Mesenchymal stem cell (in vitro differentiated cells and primary cell): ENCODE results near the gene VCP.
A peak's percentile ranks its signal among the peaks of the same experiment; 100 is the strongest.

Source experiments
- DNase-seq: peaks from one replicate; pipeline ENCODE4 v3.0.0-alpha.2; 2013
- H2AFZ ChIP-seq: one replicate; pipeline ENCODE4 v1.6.1; 2013; ENCODE audit warnings: low read depth, mild to moderate bottlenecking, control low read depth, inconsistent platforms, low read length, moderate library complexity
- H2AK5ac ChIP-seq: 2 replicates; pipeline ENCODE4 v1.6.1; 2013; ENCODE audit warnings: low read length, moderate library complexity, mild to moderate bottlenecking, inconsistent platforms; ENCODE audit not compliant: severe bottlenecking
- H2BK120ac ChIP-seq: one replicate; pipeline ENCODE4 v1.6.1; 2013; ENCODE audit warnings: low read depth, mild to moderate bottlenecking, inconsistent platforms, low read length, moderate library complexity
- H2BK12ac ChIP-seq, 2 experiments: one replicate each; pipeline ENCODE4 v1.6.1; 2013; ENCODE audit warnings: inconsistent platforms in 2 of 2, low read length in 2 of 2, mild to moderate bottlenecking in 2 of 2, moderate library complexity in 2 of 2, control low read depth in 1 of 2
- H2BK15ac ChIP-seq: one replicate; pipeline ENCODE4 v1.6.1; 2013; ENCODE audit warnings: mild to moderate bottlenecking, low read depth, inconsistent platforms; ENCODE audit not compliant: poor library complexity, severe bottlenecking
- H2BK5ac ChIP-seq: 2 replicates; pipeline ENCODE4 v1.6.1; 2013; ENCODE audit warnings: low read depth, mild to moderate bottlenecking, low read length, control low read depth, inconsistent platforms; ENCODE audit not compliant: poor library complexity, severe bottlenecking
- H3K14ac ChIP-seq, 2 experiments: one replicate each; pipeline ENCODE4 v1.6.1; 2013; ENCODE audit warnings: inconsistent platforms in 2 of 2, low read length in 2 of 2, control low read depth in 1 of 2, mild to moderate bottlenecking in 1 of 2, moderate library complexity in 1 of 2
- H3K18ac ChIP-seq, 2 experiments: one replicate each; pipeline ENCODE4 v1.6.1; 2013; ENCODE audit warnings: inconsistent platforms in 2 of 2, low read length in 2 of 2, control low read depth in 1 of 2, low read depth in 1 of 2, mild to moderate bottlenecking in 1 of 2
- H3K23ac ChIP-seq, 2 experiments: one replicate each; pipeline ENCODE4 v1.6.1; 2013; ENCODE audit warnings: inconsistent platforms in 2 of 2, low read length in 2 of 2, mild to moderate bottlenecking in 2 of 2, moderate library complexity in 2 of 2, control low read depth in 1 of 2
- H3K27ac ChIP-seq: 2 replicates; pipeline ENCODE4 v1.5.1; 2013; ENCODE audit warnings: mild to moderate bottlenecking, moderate library complexity, low read length, control low read depth, inconsistent platforms; ENCODE audit not compliant: poor library complexity, severe bottlenecking
- H3K27me3 ChIP-seq, 2 experiments: 2 replicates each; pipeline versions ENCODE4 v1.6.1 to v1.7.0; 2013; ENCODE audit warnings: low read length in 2 of 2, mild to moderate bottlenecking in 2 of 2, moderate library complexity in 2 of 2, control low read depth in 1 of 2, inconsistent platforms in 1 of 2; ENCODE audit not compliant: control insufficient read depth in 1 of 2, insufficient read depth in 1 of 2
- H3K36me3 ChIP-seq, 2 experiments: 2 replicates each; pipeline versions ENCODE4 v1.6.1 to v1.7.0; 2013; ENCODE audit warnings: low read length in 2 of 2, control low read depth in 1 of 2, inconsistent platforms in 1 of 2, low read depth in 1 of 2, mild to moderate bottlenecking in 1 of 2; ENCODE audit not compliant: insufficient read depth in 2 of 2, control insufficient read depth in 1 of 2
- H3K4ac ChIP-seq, 2 experiments: one replicate each; pipeline ENCODE4 v1.6.1; 2013; ENCODE audit warnings: inconsistent platforms in 2 of 2, low read length in 2 of 2, mild to moderate bottlenecking in 2 of 2, moderate library complexity in 2 of 2, control low read depth in 1 of 2, low read depth in 1 of 2
- H3K4me1 ChIP-seq: 2 replicates; pipeline ENCODE4 v1.6.1; 2013; ENCODE audit warnings: low read depth, low read length, control low read depth; ENCODE audit not compliant: control insufficient read depth, insufficient read depth
- H3K4me2 ChIP-seq: 2 replicates; pipeline ENCODE4 v1.6.1; 2013; ENCODE audit warnings: low read length, mild to moderate bottlenecking, inconsistent platforms; ENCODE audit not compliant: poor library complexity, severe bottlenecking
- H3K4me3 ChIP-seq, 2 experiments: 2 replicates each; pipeline versions ENCODE4 v1.5.1 to v1.7.0; 2013; ENCODE audit warnings: low read length in 2 of 2, mild to moderate bottlenecking in 2 of 2, control low read depth in 1 of 2, low read depth in 1 of 2; ENCODE audit not compliant: insufficient read depth in 1 of 2
- H3K79me1 ChIP-seq: replicated peaks from 2 replicates; pipeline ENCODE4 v1.6.1; 2013; ENCODE audit warnings: mild to moderate bottlenecking, control low read depth, low read length, inconsistent platforms; ENCODE audit not compliant: poor library complexity, severe bottlenecking
- H3K9ac ChIP-seq: 2 replicates; pipeline ENCODE4 v1.7.0; 2013; ENCODE audit warnings: mild to moderate bottlenecking, low read length, moderate library complexity
- H3K9me3 ChIP-seq: 2 replicates; pipeline ENCODE4 v1.7.0; 2013; ENCODE audit warnings: mild to moderate bottlenecking, low read length; ENCODE audit not compliant: control insufficient read depth
- H4K8ac ChIP-seq: one replicate; pipeline ENCODE4 v1.6.1; 2013; ENCODE audit warnings: inconsistent platforms, mild to moderate bottlenecking, low read length, moderate library complexity
- H4K91ac ChIP-seq: one replicate; pipeline ENCODE4 v1.6.1; 2013; ENCODE audit warnings: mild to moderate bottlenecking, low read length, inconsistent platforms
- WGBS: methylation state at CpG from one replicate; pipeline ENCODE4 v1.1.7; 2013; ENCODE audit warnings: mixed read lengths; 5-methylcytosine and 5-hydroxymethylcytosine counted together

The VCP gene

DNA sequence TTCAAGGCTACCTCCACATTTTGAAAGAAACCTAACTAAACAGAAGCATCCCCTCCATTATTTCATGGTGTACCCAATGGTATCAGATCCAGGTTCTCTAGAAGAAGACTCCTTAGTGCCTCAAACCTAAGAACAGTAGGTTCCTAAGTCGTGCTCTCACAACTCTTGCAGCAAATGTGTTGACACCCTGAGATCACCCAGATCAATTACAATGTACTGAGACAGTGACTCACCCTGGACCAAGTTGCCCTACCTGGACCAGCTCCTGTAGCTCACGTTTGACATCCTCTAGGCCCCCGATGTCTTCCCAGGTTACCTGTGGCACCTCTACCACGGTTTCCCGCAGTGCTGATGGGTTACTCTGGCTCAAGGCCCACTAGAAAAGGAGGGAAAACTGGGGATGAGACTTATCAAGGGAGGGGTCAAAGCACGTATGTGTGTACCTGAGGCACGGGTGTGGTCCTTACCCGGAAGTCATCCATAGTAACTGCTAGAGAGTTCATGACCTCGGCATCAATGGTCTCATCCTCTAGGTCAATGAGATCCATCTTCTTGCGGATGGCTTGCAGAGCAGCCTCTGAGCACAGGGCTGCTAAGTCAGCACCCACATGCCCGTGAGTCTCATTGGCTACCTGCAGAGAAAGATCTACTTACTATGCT lies 11.7 kb downstream of the VCP start:
- Histone ChIP-seq H3K4me1 (no peaks in the 10 kb centered on the region), H4K91ac (no peak overlapping the region)

DNA sequence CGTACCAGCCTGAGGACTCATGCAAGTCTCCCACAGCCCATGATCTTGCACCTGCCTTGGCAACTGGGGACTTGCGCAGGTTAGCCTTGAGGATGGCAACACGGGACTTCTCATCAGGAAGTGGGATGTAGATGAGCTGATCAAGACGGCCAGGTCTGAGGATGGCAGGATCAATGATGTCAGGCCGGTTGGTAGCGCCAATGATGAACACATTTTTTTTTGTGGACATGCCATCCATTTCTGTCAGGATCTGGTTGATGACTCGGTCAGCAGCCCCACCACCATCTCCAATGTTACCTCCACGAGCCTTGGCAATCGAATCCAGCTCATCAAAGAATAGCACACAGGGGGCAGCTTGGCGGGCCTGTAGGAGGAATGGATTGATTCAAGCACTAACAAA lies 13.0 kb downstream of the VCP start:
- DNase-seq, result no peak
- no peak overlapping the region for H3K9ac ChIP-seq
- H2BK15ac ChIP-seq, result no peak overlapping the region
- no peak overlapping the region for H3K4me3 ChIP-seq
- H3K4me2 ChIP-seq, result no peak overlapping the region
- no peaks in the 10 kb centered on the region for H3K9me3 ChIP-seq
- no peak overlapping the region for H2BK5ac ChIP-seq
- H4K8ac ChIP-seq, result no peak overlapping the region
- H4K91ac ChIP-seq, result no peak overlapping the region
- no peak overlapping the region for H3K18ac ChIP-seq
- no peaks in the 10 kb centered on the region for H3K27me3 ChIP-seq
- no peak overlapping the region for H3K23ac ChIP-seq
- no peak overlapping the region for H2BK12ac ChIP-seq
- peaks cover 47% of the 10 kb centered on the region for H3K79me1 ChIP-seq
- H3K4ac ChIP-seq, result no peak overlapping the region
- no peak overlapping the region for H3K27ac ChIP-seq
- H3K14ac ChIP-seq, result no peak overlapping the region
- H2AFZ ChIP-seq, result no peak overlapping the region
- H3K4me1 ChIP-seq, result no peaks in the 10 kb centered on the region
- no peak overlapping the region for H2BK120ac ChIP-seq
- WGBS, result 97% methylated on average over 10 of the region's 10 CpGs
- no peak overlapping the region for H2AK5ac ChIP-seq
- H3K36me3 ChIP-seq, result peaks cover 71 to 100% of the 10 kb centered on the region in 2 experiments

More for the DNA sequence above, 11.7 kb downstream of the VCP start:
- H2AFZ ChIP-seq, result no peak overlapping the region
- H2BK15ac ChIP-seq, result no peak overlapping the region
- H3K14ac ChIP-seq, result no peak overlapping the region
- H3K4me3 ChIP-seq, result no peak overlapping the region
- H3K9me3 ChIP-seq, result no peaks in the 10 kb centered on the region
- no peak overlapping the region for H2BK120ac ChIP-seq
- H3K18ac ChIP-seq, result no peak overlapping the region
- H2BK12ac ChIP-seq, result no peak overlapping the region
- no peak for DNase-seq
- peaks cover 50% of the 10 kb centered on the region for H3K79me1 ChIP-seq
- no peak overlapping the region for H3K27ac ChIP-seq
- no peak overlapping the region for H3K9ac ChIP-seq
- H3K27me3 ChIP-seq, result no peaks in the 10 kb centered on the region
- WGBS, result 98% methylated on average over 11 of the region's 11 CpGs
- no peak overlapping the region for H2BK5ac ChIP-seq
- peak overlapping the region; percentile 27 for H4K8ac ChIP-seq
- H2AK5ac ChIP-seq, result no peak overlapping the region
- H3K23ac ChIP-seq, result no peak overlapping the region
- H3K36me3 ChIP-seq, result peaks cover 76 to 100% of the 10 kb centered on the region in 2 experiments
- no peak overlapping the region for H3K4me2 ChIP-seq
- no peak overlapping the region for H3K4ac ChIP-seq

DNA sequence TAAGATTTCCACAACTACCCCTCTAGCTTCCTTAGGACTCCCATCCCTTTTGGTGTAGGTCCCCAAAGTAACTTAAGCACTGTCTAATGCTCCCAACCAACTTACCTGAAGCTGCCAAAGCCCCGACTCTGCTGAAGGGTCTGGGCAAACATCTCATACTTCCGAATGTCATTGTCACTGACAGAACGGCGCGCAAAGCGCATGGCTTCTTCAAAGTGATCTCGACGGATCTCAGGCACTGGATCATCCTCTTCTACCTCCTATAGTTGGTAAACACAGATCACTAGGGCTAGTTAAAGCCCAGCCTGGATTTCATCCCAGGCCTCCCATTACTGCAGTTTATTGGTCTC lies 15.2 kb downstream of the VCP start:
- Histone ChIP-seq H2AK5ac (no peak overlapping the region), H3K9ac (no peak overlapping the region), H4K8ac (no peak overlapping the region), H3K18ac (no peak overlapping the region), H2BK5ac (no peak overlapping the region), H3K36me3 (peaks cover 65 to 100% of the 10 kb centered on the region in 2 experiments), H3K79me1 (peaks cover 39% of the 10 kb centered on the region), H2BK15ac (no peak overlapping the region), H3K9me3 (no peaks in the 10 kb centered on the region), H2AFZ (no peak overlapping the region), H3K4ac (peak overlapping the region in 1 of 2 experiments; percentile 67), H2BK120ac (no peak overlapping the region), H3K23ac (no peak overlapping the region), H4K91ac (no peak overlapping the region), H3K4me3 (no peak overlapping the region), H2BK12ac (no peak overlapping the region), H3K14ac (no peak overlapping the region), H3K27me3 (no peaks in the 10 kb centered on the region), H3K4me2 (no peak overlapping the region), H3K4me1 (no peaks in the 10 kb centered on the region), H3K27ac (no peak overlapping the region)
- no peak for DNase-seq
- 98% methylated on average over 8 of the region's 8 CpGs for WGBS

- Histone ChIP-seq H3K4me3 (no peak overlapping the region), H4K8ac (no peak overlapping the region), H3K9me3 (no peaks in the 10 kb centered on the region), H2BK120ac (no peak overlapping the region), H3K4me1 (no peaks in the 10 kb centered on the region), H3K4ac (no peak overlapping the region), H3K27me3 (no peaks in the 10 kb centered on the region), H4K91ac (no peak overlapping the region), H3K14ac (no peak overlapping the region), H2BK5ac (no peak overlapping the region), H3K27ac (no peak overlapping the region), H3K18ac (no peak overlapping the region), H3K79me1 (peaks cover 37% of the 10 kb centered on the region), H2BK15ac (no peak overlapping the region), H2BK12ac (no peak overlapping the region), H2AK5ac (no peak overlapping the region), H3K9ac (no peak overlapping the region), H3K4me2 (no peak overlapping the region), H2AFZ (no peak overlapping the region), H3K23ac (no peak overlapping the region), H3K36me3 (peaks cover 63 to 98% of the 10 kb centered on the region in 2 experiments)
- 99% methylated on average over 9 of the region's 9 CpGs for WGBS
- no peak for DNase-seq
These were observed 15.7 kb downstream of the VCP start for GRCh38 chr9:35056571-35057270.
